Measurements from ENCODE around the gene KAT2B. TPM values are rescaled to one million over a fixed set of nuclear protein-coding genes. Genes with fewer than 3 reads are reported as not detected.

KAT2B gene
- total and polyA plus RNA-seq, 2 of the 13 experiments (the other 11 are each of a cell fraction or from before 2014, with no cell fraction given) = 0.97 to 1.7 TPM

DNA sequence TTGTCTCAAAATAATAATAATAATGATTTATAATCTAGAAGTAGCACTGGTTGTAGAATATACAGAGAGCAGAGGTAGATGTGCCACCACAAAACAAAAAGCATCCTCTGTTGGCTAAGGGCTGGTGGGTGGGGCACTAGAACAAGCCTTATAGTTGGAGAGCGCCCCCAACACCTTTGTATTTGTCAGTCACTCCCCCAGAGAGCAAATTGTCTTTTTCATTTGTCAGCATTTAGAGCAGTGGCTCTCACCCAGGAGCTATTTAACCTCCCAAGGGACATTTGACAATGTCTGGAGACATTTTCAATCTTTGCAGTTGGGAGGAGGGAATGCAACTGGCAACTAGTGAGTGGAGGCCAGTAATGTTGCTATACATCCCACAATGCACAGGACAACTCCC lies 6.3 kb downstream of the KAT2B start:
- peaks cover 20% of the 10 kb centered on the region for H3K4me1 ChIP-seq (ENCODE audit: insufficient read depth, low read length)
- H3K79me2 ChIP-seq (ENCODE audit: insufficient read depth, low read length) = no peaks in the 10 kb centered on the region
- no peak overlapping the region for H3K9ac ChIP-seq (ENCODE audit: insufficient read depth, low read depth, low read length)
- TF ChIP-seq KAT7 (CRISPR knock-in tag; IDR thresholded peaks at IDR 0.05; ENCODE audit: borderline replicate concordance) (no peak), MAFF (IDR thresholded peaks at IDR 0.05; ENCODE audit: low read depth, low read length) (0 out of 2 replicates have a peak, but pooled peaks have one; percentile 1), MAFK (conservative IDR thresholded peaks at IDR 0.05 in 1 of 2, IDR thresholded peaks at IDR 0.05 in 1 of 2; ENCODE audit: low read length in 2 of 2) (peak in 1 of 2 experiments; percentile 45; a peak in 3 of 4 replicates)
- TF ChIP-seq, protein P1, sequence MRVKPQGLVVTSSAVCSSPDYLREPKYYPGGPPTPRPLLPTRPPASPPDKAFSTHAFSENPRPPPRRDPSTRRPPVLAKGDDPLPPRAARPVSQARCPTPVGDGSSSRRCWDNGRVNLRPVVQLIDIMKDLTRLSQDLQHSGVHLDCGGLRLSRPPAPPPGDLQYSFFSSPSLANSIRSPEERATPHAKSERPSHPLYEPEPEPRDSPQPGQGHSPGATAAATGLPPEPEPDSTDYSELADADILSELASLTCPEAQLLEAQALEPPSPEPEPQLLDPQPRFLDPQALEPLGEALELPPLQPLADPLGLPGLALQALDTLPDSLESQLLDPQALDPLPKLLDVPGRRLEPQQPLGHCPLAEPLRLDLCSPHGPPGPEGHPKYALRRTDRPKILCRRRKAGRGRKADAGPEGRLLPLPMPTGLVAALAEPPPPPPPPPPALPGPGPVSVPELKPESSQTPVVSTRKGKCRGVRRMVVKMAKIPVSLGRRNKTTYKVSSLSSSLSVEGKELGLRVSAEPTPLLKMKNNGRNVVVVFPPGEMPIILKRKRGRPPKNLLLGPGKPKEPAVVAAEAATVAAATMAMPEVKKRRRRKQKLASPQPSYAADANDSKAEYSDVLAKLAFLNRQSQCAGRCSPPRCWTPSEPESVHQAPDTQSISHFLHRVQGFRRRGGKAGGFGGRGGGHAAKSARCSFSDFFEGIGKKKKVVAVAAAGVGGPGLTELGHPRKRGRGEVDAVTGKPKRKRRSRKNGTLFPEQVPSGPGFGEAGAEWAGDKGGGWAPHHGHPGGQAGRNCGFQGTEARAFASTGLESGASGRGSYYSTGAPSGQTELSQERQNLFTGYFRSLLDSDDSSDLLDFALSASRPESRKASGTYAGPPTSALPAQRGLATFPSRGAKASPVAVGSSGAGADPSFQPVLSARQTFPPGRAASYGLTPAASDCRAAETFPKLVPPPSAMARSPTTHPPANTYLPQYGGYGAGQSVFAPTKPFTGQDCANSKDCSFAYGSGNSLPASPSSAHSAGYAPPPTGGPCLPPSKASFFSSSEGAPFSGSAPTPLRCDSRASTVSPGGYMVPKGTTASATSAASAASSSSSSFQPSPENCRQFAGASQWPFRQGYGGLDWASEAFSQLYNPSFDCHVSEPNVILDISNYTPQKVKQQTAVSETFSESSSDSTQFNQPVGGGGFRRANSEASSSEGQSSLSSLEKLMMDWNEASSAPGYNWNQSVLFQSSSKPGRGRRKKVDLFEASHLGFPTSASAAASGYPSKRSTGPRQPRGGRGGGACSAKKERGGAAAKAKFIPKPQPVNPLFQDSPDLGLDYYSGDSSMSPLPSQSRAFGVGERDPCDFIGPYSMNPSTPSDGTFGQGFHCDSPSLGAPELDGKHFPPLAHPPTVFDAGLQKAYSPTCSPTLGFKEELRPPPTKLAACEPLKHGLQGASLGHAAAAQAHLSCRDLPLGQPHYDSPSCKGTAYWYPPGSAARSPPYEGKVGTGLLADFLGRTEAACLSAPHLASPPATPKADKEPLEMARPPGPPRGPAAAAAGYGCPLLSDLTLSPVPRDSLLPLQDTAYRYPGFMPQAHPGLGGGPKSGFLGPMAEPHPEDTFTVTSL (CRISPR knock-in tag; IDR thresholded peaks at IDR 0.05; ENCODE audit: borderline replicate concordance) = no peak
- H3K36me3 ChIP-seq (replicated peaks in 1 of 2; ENCODE audit: control insufficient read depth in 1 of 2, insufficient read depth in 2 of 2, low read length in 2 of 2) = no peaks in the 10 kb centered on the region
- intact Hi-C loops (cut with micrococcal nuclease; ENCODE audit: unreplicated experiment) (no loop called here), in situ Hi-C loops (cut with HindIII; ENCODE audit: extremely low pct_ligation_motif_present, low pct_unique_long_range_greater_than_20kb) (no loop called here)
- no peak overlapping the region for H3K27ac ChIP-seq (ENCODE audit: extremely low read length, insufficient read depth, low read length)
- DNase-seq (ENCODE audit: low spot score) = no peak
- WGBS (ENCODE audit: low lambda C conversion rate) = 83% methylated on average over 1 of the region's 1 CpG
- no TSS peak for BruUV-seq (replicated peaks)
- no peaks in the 10 kb centered on the region for H3K27me3 ChIP-seq (ENCODE audit: control insufficient read depth in 1 of 2, insufficient read depth in 2 of 2, low read length in 2 of 2)
- no peaks in the 10 kb centered on the region; the same call in 1 of the 2 replicates for H4K20me1 ChIP-seq (ENCODE audit: insufficient read depth, low read length)
- no peak for FAIRE-seq
- no peak overlapping the region for H3K4me3 ChIP-seq (replicated peaks in 1 of 3; ENCODE audit: insufficient read depth in 1 of 3, low read depth in 2 of 3, low read length in 3 of 3)
- H2AFZ ChIP-seq (ENCODE audit: low read length) = no peak overlapping the region
- no peak overlapping the region for H3K4me2 ChIP-seq (ENCODE audit: low read depth, low read length)
- ChIA-PET POLR2A (no interaction called here), CTCF (ENCODE audit: low intra/inter-chr PET ratio, low total read pairs) (no interaction called here)
- no peaks in the 10 kb centered on the region for H3K9me3 ChIP-seq (ENCODE audit: low read length)
- no peak for ATAC-seq
